HG02759 (cell line): ENCODE results near the gene SLC25A52.
A peak's percentile ranks its signal among the peaks of the same experiment; 100 is the strongest.
"Not testable (repeated sequence)": the region's sequence is repeated elsewhere in the genome, so short reads cannot be mapped to it uniquely, and the experiment has no call there.

ENCODE experiments used
- ATAC-seq: cut with Tn5 transposase; IDR thresholded peaks from one replicate; pipeline ENCODE4 v1.9.1; 2021; ENCODE audit warnings: mild to moderate bottlenecking, moderate library complexity; ENCODE audit not compliant: unreplicated experiment

SLC25A52 gene, protein sequence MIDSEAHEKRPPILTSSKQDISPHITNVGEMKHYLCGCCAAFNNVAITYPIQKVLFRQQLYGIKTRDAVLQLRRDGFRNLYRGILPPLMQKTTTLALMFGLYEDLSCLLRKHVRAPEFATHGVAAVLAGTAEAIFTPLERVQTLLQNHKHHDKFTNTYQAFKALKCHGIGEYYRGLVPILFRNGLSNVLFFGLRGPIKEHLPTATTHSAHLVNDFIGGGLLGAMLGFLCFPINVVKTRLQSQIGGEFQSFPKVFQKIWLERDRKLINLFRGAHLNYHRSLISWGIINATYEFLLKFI

DNA sequence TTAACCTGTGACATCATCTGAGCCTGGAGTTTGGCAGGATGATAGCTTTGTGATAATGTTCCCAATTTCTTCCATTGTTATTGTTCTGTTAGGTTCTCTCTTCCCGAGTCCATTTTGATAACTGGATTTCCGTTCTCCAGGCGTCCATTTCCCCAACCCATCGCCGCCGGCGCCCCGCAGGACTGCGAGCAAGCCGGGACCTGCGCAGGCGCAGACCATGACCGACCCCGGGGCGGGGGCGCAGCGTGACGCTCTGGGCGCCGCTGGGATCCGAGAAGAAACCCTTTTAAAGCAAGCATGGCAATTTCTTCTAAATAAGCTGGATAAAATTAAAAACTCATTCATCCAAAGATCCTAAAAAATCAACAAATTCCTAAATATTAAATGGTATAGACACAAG lies at the start of gene SLC25A52:
Gene SLC25A52, minus strand, starts transcription at position 186 of the 400 bp plus-strand sequence. CDS start 219 bp downstream, outside the sequence.
- no peak for ATAC-seq

GRCh38 chr18:31809049-31809448 lies 48.4 kb upstream of the SLC25A52 start:
- not testable (repeated sequence) for ATAC-seq

DNA sequence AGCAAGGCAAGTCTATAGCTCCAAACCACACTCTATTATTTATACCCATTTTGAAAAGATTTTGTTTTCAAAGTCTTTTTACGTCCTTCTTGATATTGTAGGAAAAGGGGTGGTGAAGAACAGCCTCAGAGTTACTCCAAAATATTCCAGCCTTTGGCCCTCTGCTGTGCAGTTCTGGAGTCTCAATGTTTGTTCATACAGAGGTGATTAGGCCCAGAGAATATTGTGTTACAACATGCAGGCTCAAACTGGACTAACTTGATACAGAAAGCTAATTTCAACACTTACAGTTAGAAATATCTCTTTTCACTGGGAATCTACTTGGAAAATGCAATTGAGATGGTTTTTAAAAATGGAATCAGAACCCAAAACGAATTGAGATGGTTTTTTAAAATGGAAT lies 40.4 kb upstream of the SLC25A52 start:
- ATAC-seq = no peak

GRCh38 chr18:31799257-31799656 lies 38.6 kb upstream of the SLC25A52 start:
- ATAC-seq = not testable (repeated sequence)

GRCh38 chr18:31798399-31798798 lies 37.7 kb upstream of the SLC25A52 start:
- ATAC-seq = no peak

DNA sequence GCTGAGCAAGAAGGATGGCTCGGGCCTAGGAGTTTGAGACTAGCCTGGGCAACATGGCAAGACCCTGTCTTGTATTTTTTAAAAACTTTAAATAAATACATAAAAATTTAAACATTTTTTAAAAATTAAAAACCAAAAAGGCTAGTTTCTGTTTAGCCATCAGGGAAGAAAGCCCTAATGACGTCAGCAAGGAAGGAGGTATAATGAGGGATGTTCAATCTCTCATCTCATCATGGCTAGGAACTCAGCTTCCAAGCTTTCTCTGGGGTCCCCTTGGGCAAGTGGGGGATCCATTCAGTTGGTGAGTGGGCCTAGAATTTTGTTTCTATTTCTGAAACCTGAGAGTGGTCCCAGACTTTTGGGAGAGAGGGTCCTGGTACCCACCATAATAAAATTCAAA lies 35.1 kb upstream of the SLC25A52 start:
- no peak for ATAC-seq

DNA sequence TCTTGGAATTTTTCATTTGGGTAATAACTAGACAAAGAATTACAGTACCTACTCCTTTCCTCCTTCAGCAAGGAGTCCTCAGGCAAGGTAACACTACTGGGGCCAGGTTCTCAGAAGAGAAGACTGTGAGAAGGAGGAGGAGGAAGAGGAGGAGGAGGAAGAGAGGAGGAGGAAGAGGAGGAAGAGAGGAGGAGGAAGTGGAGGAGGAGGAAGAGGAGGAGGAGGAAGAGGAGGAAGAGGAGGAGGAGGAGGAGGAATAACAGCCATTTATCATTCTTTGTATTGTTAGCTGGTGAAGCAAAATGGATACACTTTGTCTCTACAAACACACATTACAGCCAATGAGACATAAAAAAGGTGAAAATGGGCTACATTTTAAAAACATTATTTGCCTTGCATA lies 32.9 kb upstream of the SLC25A52 start:
- ATAC-seq = no peak

DNA sequence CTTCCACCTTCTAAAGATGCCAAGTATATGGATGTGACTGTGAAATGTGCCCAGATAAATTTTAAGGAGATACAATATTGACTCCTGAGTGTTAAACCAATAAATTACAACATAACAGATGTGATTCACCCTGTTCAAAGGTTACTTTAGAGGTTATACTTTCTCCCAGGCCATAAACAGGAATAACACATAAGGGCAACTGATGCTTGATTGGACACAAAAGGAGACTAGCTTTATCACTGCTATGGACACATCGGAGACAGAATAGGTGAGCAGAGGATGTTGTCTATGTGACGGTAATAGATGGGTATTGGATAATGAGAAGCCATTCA lies 31.9 kb upstream of the SLC25A52 start:
- no peak for ATAC-seq

- peak; percentile 86 for ATAC-seq
These were observed 31.3 kb upstream of the SLC25A52 start for GRCh38 chr18:31791817-31792579.

DNA sequence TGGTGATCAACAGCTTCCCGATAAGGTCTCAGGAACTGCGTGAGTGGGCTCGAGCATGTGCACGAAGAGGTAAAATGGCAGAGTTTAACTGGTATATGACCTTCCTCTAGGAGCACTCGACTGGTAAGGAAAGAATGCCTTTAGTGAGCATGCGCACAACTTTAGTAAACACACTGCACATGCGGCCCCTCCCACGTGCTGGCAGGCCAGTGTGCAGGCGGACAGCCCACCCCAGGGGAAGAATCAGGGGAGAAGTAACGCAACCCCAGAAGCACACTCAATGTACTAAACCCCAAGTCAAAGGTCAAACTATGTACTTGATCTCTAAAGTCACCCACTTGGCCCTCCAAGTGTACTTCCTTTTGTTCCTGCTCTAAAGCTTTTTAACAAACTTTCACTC lies 28.7 kb upstream of the SLC25A52 start:
- ATAC-seq = no peak

DNA sequence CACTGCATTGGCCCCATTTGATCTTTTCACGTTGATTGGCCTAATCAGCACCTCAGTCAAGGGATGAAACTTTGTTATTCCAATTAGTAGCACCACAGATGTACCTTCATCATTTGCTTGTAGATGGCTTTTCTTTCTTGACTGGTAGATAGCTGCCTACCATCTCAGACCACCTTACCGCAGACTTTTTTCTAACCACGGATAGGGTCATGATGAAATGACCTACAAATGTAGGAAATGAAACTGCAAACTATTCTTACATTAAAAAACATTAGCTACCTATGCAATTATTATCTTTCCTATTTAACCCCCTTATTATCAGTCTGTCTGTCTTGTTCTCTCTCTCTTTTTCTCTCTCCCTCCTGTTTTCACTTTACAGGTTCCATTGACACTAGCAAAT lies 22.4 kb upstream of the SLC25A52 start:
- ATAC-seq = no peak

DNA sequence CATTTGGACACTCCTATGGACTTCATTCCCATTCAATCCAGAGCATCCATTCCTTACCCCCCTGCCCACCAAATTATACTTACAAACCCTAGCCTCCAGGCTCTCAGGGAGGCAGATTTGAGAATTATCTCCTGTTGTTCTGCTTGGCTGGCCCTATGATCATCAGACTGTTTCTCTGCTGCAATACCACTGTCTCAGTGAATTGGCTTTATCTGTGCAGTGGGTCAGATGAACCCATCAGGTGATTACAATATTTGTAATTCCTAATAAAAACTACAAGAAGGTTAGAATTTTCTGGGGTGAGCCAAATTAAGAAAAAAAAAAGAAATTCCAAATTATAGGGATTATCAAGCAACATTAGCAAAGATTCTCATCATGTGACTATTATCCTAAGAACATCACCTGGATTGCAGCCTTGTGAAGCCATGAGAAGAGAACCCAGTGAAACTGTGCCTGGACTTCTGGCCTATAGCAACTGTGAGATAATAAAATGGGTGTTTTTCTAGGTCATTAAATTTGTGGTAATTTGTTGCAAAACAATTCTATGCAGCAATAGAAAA lies 17.8 kb upstream of the SLC25A52 start:
- ATAC-seq = no peak

DNA sequence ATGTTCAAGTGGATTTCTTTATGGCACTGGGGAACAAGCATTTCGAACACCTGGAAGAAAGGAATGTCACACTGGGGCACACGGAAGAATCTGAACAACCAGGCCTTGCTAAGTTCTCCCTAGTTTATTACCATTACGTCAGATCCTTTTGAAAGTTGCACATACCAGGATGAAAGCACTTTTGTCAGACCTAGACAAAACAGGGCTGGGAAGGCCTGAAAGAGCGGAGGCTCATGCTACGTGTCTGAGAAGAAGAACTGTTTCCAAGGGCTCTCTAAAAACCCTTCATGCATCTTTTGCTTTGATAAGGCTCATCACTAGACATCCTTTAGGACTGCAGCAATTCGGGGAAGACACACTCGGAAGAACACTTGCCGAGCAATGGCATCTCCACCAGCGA lies 15.4 kb upstream of the SLC25A52 start:
- no peak for ATAC-seq

DNA sequence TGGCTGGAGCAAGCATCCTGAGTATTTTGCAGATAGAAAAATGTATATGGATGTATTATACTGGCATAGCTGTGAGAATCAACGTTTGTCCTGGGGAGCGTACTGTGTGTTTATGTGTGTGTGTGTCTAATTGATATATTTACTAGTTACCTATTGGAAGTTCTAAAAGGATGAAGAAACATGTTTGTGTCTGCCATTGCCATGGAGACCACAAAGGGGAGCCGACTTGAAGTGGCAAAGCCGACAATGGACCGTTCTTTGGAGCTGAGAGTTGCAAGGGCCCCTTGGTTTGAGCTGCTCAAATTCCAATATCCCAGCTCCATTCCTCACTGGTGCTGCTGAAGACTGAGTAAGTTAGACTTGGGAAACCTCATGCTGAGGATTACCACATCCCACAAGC lies 14.3 kb upstream of the SLC25A52 start:
- no peak for ATAC-seq

- peak; percentile 67 for ATAC-seq
These were observed 13.8 kb upstream of the SLC25A52 start for GRCh38 chr18:31774477-31774785.

GRCh38 chr18:31773774-31774476 lies 13.2 kb upstream of the SLC25A52 start:
- no peak for ATAC-seq

DNA sequence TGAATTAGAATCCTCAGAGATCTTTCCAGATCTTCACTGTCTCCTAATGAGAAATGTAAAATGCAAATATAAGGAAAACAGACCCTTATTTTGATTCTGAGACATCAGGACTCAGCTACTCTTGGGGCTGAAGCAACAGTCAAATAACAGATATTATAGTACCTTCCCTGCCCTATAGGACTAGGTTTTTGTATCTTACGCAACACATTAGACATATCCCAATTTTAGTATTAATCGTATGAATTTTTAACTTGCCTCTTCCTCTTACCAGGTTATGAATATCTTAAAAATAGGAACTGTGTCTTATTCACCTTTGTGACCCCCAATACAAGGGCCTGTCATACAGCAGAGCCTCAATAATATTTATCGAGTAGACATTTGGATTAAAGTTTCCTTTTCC lies 12.0 kb upstream of the SLC25A52 start:
- no peak for ATAC-seq

- ATAC-seq = no peak
These were observed 10.4 kb downstream of the SLC25A52 start for GRCh38 chr18:31750273-31750672.

DNA sequence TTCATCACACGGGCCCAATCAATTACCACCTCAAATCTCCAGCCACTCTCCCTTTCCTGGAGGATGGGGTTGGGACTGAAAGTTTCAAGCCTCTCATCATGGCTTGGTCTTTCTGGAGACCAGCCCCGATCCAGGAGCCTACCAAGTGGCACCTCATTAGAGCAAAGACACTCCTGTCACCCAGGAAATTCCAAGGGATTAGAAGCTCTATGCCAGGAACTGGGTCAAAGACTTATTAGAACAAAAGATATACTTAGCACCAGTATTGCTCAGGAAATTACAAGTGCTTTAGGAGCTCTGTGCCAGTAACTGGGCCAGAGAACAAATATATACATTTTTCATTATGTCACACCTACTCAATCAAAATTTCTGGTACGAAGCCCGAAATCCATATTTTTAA lies 14.3 kb downstream of the SLC25A52 start:
- no peak for ATAC-seq

- no peak for ATAC-seq
These were observed 16.2 kb downstream of the SLC25A52 start for GRCh38 chr18:31744321-31745067.

DNA sequence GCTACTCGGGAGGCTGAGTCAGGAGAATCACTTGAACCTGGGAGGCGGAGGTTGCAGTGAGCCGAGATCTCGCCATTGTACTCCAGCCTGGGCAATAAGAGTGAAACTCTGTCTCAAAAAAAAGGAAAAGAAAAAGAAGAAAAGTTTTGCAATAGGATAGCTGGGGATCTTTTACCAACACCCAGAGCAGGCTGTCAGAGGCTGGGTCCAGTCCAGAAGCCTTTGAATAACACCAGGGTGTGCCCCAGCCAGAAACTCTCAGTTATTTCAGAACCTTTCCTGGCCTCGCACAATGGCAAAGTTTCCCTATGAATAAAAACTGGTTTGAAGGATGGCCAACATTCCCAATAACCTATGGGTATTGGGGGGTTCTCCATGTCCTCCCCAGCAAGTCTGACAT lies 17.1 kb downstream of the SLC25A52 start:
- not testable (repeated sequence) for ATAC-seq
